Choroid plexus epithelial cell (primary cell): ENCODE data around the gene STAT1.

Experiments used
- DNase-seq: peaks from one replicate; pipeline ENCODE4 v3.0.0-alpha.2; 2010; ENCODE audit warnings: low read depth
- H3K4me3 ChIP-seq: 2 replicates; pipeline ENCODE4 v1.5.1; 2011; ENCODE audit warnings: low read depth, mild to moderate bottlenecking, control low read depth, low read length, moderate library complexity
- CTCF ChIP-seq: conservative IDR thresholded peaks from 2 replicates; pipeline ENCODE4 v1.5.1; 2011; ENCODE audit warnings: low read depth, mild to moderate bottlenecking, control low read depth, inconsistent platforms, low read length, moderate library complexity

STAT1 gene

GRCh38 chr2:191051825-191052778, 38.1 kb upstream of the STAT1 start:
- DNase-seq = peak; percentile 80
- TF ChIP-seq CTCF = peak; percentile 49
- no peak overlapping the region for H3K4me3 ChIP-seq

- no peak for TF ChIP-seq CTCF
- no peak for DNase-seq
- no peak overlapping the region for H3K4me3 ChIP-seq
These were observed 37.2 kb upstream of the STAT1 start for GRCh38 chr2:191051177-191051576.

GRCh38 chr2:191050640-191050987, 36.6 kb upstream of the STAT1 start:
- H3K4me3 ChIP-seq = no peak overlapping the region
- peak; percentile 67 for DNase-seq
- TF ChIP-seq CTCF = no peak

- peak; percentile 82 for DNase-seq
- no peak overlapping the region for H3K4me3 ChIP-seq
- TF ChIP-seq CTCF = no peak
These were observed 36.0 kb upstream of the STAT1 start for GRCh38 chr2:191049728-191050639.

- no peak overlapping the region for H3K4me3 ChIP-seq
- no peak for TF ChIP-seq CTCF
- DNase-seq = peak; percentile 68
These were observed 34.1 kb upstream of the STAT1 start for GRCh38 chr2:191048073-191048472.

GRCh38 chr2:191045141-191045540, 31.2 kb upstream of the STAT1 start:
- no peak overlapping the region for H3K4me3 ChIP-seq
- no peak for DNase-seq
- TF ChIP-seq CTCF = no peak
